NCI-H2081 (cell line): ENCODE measurements around the gene YPEL3.
A peak's percentile ranks its signal among the peaks of the same experiment; 100 is the strongest.
"Not testable (repeated sequence)": the region's sequence is repeated elsewhere in the genome, so short reads cannot be mapped to it uniquely, and the experiment has no call there.

Source experiments
- DNase-seq, 2 experiments: peaks; one replicate each; lab custom pipeline; 2025; lab: John Stamatoyannopoulos, UW

The YPEL3 gene

DNA sequence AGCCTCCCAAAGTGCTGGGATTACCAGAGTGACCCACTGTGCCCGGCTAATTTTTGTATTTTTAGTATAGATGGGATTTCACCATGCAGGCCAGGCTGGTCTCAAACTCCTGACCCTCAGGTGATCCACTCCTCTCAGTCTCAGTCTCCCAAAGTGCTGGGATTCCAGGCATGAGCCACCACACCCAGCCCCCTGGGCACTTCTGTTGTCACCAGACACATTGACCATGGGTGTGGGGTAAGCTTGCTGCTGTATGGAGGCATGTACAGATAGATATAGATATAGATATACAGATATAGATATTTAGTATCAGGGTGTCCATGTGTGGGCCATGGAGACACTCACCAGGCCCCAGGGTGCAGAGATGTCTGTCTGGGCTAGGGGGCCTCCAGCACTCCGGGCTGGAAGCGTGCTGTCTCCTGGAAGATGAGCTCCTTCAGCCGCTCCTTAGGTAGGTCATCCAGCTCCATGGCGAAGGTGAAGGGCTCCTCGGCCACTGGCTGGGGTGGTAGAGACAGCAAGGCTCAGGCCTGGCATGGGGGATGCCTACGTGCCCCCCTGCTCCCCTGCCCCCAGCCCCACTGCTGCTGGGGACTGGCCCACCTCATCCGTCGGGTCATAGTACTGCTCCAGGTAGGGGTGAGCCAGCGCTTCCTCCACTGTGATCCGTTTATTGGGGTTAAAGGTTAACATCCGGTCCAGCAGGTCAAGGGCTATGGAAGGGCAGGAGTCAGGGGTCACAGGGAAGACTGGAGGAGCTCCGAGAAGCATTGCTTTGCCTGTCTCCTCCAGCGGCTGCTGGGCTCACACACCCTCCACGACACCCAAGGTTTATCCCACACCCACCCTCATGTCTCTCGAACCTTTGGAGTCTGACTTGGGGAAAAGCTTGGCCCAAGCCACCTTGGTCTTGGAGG lies 20.5 kb upstream of the YPEL3 start:
- DNase-seq: no peak

DNA sequence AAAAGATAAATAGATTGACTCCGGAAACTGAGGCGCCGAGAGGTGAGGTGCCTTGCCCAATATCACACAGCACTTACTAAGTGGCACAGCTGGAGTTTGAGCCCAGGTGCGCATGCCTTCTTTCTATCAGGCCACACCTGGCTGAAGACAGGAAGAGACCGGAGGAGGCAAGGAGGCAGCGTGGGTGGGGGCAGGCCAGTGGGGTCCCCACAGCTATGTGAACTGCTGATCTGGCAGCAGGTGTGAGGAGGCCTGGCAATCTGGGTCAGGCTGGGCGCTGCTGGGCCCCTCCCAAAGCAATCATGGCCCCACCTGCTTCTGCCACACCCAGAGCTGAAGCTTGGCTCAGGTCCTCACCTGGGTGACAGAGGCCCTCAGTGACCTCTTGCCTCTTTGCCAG lies 19.2 kb upstream of the YPEL3 start:
- DNase-seq: no peak

DNA sequence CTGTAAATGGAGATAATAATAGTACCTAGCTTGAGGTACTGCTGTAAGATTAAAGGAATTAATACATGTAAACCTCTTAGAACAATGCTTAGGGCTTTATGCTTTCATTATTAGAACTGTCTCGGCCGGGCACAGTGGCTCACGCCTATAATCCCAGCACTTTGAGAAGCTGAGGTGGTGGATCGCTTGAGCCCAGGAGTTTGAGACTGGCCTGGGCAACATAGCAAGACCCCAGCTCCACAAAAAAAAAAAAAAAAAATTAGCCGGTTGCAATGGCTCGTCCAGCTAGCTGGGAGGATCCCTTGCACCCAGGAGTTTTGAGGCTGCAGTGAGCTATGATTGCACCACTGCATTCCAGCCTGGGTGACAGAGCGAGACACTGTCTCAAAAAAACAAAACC lies 18.8 kb upstream of the YPEL3 start:
- not testable (repeated sequence) for DNase-seq

DNA sequence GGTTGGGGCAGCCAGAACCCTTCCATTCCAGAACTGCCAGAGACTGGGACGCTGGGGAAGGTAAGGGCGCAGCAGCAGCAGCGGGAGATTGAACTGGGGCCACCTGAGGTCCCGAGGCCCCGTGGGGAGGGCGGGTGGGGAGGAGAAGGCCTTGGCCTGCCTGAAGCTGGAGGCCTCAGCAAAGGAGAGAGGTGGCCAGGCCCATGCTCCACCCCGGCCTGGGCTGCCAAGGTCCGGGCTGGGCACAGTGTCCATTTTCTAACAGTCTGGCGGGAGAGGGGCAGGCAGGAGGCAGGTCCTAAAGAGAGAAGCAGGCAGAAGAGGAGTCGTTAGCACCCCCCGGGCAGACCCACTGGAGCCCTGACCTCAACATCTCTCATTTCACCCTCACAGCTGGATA lies 18.4 kb upstream of the YPEL3 start:
- DNase-seq: no peak

DNA sequence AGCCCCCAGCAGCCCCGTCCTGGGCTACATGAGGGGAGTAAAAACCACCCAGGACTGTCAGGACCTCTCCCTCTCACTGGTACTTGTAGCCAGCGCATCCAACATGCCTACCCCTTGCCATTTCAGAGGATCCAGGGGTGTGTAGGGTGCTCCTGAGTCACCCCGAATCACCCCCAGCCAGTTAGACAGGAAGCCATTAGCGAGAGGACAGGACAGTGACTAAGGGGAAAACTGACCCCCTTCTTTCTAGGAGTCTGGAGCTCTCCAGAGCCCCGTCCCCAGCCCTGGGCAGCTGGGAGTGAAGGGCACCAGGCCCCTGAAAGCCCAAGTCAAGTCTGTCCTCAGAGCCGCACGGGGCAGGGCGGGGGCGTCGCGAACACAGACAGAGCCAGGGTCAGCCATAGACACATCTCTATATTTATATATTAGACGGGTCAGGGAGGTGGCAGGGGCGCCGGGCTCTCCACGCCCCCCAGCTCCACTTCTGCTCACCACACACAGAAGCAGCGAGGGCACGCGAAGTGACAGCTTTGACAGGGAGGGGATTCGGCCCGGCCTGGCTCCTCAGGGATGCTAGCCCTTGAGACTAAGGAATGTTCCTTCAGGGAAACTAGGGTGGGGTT lies 17.8 kb upstream of the YPEL3 start:
- DNase-seq: no peak

DNA sequence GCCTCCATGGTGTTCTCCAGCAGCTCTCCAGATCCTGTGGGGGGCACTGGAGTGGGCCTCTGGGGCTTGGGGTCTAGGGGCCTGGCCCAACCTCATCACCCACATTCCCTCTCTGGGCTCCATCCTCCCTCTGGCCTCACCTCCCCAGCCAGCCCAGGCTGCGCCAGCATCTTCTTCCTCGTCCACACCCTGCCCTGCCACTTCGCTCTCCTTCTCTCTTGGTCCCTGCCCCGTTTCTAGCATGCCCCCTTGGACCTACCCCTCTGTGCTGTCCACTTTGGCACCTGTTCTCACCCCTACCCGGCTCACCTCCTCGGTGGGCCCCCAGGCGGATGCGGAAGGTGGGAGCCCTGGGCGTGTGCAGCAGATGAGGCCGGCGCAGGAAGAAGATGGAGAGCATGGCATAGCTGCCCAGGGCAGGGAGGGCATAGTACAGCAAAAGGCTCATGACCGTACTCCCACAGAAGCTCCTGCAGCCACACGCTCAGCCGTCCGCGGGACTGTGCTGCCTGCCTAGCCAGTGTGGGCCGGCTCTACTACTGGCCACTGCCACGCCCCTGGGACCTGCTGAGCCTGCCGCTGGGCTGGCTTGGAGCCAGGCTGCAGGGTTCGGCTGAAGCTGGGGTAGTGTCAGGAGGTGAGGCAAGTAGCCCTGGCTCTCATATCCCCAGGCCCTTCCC lies 17.2 kb upstream of the YPEL3 start, which contains the start of gene GDPD3:
TSS of gene GDPD3 (minus strand) at position 507 of the 680 bp plus-strand sequence. CDS start at position 448, 59 bp downstream.
- DNase-seq: no peak

DNA sequence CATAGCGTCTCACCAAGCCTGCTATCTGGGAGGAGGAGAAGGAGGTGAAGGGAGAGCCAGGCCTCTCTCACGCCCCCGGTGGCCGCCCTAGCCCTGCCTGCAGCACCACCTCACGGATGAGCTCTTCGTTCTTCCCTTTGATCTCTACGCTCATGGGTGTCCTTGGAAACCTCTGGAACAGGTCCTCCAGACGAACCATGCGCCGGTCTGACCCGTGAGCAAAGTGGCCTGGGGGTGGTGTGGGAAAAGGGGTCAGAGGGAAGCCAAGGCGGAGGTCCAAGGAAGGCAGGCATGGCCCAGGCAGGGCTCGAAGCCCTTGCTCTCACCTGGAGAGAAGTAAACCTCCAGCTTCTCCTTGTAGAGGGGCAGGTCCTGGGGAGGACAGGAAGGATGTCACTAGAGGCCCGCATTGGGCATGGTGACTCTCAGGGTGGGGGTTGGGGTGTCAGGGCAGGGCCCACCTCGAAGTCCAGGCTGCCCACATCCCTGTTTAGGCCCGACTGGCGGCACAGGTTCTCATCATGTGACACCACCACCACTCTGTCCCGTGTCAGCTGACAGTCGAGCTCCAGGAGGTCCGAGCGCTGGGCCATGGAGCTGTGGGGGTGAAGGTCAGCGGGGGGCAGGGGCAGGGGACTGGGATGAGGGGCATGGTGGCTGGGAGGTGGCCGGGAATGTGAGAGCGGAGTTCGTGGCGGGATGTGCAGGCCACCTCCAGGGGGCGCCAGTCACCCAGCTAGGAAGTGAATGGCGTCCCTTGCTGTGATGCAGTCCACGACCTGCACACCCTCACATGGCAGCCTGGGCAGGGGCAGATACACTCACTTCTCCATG lies 16.4 kb upstream of the YPEL3 start:
- no peak for DNase-seq

DNA sequence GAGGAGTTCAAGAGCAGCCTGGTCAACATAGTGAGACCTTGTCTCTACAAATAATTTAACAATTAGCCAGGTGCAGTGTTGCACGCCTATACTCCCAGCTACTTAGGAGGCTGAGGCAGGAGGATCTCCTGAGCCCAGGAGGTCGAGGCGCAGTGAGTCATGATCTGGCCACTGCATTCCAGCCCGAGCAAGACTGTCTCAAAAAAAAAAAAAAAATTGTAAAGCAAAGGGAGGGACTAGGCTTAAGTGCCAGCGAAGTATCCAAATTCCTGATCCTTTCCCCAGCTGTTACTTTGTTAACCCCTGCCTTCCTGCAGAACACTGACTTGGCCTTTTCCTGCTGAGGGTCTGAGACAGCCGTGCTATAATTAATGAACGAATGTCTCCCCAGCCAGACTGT lies 14.6 kb upstream of the YPEL3 start:
- DNase-seq: no peak

DNA sequence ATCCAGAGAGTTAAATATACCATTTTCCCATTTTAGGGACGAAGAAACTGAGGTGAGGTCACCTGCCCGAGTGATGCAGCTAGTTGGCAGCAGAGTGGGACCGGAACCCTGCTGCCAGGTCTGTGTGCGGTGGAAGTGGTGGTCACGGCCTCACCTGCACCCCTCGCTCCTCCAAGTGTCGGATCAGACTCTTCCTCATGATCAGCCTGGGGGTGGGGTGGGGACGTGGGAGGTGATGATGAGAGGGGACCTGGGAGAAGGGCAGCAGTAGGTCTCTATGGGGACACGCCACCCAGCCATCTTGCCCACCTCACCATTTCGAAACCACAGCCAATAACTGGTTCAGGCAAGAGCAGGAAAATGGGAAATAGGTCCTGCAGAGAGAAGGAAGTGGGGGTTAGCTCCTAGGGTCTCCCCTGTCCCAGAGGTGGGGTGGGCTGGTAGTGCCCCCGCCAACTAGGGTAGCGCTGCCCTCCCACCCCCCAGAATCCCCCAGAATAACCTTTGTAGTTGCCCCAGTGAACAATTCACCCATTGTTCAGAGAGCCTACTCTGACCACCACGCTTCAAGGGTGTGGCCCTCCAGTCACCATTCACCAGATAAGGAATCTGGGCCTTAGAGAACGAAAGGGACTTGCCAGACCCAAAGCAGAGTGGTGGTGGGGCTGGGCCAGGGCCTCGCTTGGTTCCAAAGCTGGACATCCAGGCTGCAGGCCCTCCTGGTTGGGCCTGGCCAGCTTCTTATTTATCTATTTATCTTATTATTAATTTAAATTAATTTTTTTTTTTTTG lies 12.2 kb upstream of the YPEL3 start:
- no peak for DNase-seq

DNA sequence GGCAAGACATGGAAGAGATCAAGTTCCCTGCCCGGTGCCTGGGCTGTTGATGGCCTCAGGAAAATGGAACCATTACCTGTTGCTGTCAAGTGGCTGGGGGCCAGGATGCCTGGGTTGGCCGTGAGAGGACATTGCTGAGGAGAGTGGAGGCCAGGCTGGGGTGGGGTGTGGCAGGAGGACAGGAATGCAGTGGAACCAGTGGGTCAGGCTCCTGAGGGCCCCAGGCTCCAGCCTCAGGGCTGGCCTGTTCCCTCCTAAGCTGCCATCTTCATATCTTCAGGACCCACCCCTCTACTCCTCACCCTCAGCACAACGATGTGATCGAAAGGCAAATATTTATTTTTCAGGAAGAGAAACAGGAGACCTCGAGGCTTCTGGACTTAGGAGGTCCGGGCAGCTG lies 8.5 kb upstream of the YPEL3 start:
- DNase-seq: no peak

DNA sequence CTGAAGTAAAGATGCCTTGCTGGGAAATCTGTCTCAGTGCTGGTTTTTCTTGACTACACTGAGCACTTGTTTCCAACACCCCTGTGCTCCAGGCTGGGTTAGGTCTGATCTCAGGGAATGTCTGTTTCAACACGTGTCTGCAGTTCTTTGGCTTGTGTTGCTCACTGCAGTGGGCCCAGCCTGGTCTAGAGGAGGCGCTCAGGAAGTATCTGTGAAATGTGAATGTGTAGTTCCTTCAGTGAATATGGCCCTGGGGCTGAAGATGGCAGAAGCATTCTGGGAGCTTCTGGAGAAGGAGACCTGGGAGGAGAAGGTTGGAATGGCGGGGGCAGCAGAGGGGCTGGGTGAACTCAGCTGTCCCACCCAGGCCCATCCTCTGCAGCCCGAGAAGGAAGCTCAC lies 8.1 kb upstream of the YPEL3 start:
- no peak for DNase-seq

DNA sequence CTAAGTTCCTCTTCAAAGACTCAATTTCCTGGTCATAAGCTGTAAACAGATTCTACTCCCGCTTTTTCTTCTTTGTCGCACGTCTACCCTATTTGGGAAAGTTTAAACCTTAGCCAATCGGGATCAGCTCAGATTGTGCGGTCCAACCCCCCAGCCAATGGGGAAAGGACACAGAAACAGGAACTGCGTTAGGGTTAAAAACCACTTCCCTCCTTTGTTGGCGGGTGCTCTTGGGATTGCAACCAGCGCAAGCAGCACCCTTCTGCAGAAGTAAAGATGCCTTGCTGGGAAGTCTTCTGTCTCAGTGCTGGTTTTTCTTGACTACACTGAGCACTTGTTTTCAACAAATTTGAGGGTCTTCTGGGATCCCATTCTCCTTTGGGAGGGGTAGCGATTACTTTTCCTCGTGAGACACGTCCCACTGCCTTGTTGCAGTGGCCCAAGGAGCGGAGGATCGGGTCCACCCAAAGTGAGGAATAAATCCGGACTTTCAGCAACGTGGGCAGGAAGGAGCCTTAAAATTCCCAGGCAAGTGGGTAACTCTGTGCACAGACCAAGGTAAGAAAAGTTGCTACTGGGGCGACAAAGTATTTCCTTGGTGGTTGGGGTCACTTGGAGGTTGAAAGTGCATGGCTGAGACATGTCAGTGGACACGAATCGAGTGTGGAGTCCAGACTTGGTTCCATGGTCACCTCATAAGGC lies 1.0 kb upstream of the YPEL3 start:
- DNase-seq: no peak

DNA sequence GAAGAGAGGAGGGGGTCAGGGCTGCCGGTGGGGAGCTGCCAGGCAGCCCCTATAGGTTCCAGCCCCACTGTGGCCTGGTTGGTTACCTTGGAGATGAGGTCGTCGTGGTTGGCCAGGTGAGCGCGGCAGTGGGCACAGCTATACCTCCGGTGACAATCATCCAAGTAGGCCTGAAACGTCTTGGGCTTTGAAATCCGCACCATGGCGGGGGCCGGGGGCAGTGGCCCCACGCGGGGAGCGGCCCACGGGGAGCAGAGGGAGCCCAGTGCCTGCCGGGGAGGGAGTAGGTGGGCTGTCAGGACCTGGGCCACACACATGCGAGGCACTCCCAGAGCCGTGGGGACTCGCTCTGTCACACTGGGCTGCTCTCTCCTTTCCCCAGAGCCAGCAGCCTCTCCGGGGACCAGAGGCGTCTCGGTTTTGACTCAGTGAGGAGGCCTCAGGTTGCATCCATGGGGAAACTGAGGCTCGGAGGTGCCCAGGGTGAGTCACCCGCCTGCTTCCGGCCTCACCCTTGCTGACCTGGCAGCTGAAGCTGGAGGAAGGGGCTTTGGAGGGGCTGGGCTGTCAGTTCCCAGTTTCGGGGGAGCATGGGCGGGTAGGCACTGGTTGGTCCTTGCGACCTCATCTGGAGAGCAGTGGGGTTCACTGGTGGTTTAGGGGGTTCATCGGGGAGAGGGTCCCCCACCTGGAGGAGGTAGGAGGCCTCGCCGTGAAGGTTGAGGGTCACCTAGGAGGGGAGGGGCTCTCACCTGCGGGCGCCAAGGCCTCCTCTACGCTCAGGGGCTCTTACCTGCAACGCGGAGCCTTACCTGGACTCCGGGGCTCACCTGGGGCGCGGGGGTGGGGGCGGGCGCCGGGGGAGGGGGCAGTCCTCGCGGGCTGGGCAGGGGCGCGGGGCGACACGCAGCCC lies 591 bp downstream of the YPEL3 start:
- DNase-seq: no peak

DNA sequence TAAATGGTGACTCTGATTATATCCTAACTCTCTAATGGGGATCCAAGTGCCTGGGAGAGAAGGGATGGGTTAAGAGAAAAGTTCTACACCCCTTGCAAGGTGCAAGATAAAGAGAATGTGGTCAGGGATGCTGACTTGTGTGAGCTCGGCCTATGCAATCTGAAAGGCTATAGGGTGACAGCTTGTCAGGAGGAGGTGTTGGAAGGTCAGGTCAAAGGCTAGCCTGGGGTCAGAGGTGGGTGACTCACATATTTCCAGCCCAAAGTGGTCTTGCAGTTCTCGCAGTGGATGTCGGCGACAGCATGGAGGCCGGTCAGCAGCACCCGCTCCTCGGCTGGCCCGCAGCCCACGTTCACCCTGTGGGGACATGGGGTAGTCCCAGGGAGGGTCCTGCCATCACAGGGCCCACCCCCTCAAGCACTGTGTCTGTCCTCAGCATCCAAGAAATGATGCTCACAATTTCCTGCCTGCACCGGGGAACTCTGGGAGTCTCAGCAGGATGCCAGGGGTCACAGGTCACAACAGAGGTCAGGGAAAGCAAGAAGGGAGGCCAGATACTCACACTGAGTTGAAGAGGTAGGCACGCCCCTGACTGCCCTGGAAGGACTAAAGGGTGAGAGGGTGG lies 1.4 kb downstream of the YPEL3 start:
- no peak for DNase-seq

DNA sequence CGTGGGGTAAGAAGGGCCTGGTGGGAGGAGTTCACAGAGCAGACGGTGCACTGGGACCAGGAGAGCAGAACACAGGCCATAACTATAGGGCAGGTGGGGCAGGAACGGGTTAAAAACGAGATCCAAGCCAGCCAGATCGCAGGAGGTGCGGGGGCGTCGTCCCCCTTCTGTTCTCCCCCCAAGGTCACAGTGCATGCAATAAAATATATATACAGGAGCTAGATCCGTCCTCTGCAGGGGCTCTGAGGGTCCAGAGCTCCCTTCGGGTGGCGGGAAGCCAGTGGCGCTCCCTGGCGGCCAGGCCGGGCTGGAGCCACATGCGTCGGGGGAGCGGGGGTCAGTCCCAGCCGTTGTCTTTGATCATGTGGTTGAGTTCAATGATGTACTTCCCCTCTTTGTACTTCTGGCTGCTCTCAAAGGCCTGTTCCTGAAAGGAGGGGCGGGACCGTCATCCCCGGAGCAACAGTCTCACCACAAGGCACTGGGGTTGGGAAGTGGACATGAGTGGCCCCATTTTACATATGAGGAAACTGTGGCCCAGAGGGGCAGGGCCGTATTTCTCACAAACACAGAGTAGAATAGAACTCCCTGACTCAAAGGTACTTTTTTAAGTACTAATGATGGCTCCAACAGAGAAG lies 3.5 kb downstream of the YPEL3 start:
- DNase-seq: peak; percentile 46 to 73

DNA sequence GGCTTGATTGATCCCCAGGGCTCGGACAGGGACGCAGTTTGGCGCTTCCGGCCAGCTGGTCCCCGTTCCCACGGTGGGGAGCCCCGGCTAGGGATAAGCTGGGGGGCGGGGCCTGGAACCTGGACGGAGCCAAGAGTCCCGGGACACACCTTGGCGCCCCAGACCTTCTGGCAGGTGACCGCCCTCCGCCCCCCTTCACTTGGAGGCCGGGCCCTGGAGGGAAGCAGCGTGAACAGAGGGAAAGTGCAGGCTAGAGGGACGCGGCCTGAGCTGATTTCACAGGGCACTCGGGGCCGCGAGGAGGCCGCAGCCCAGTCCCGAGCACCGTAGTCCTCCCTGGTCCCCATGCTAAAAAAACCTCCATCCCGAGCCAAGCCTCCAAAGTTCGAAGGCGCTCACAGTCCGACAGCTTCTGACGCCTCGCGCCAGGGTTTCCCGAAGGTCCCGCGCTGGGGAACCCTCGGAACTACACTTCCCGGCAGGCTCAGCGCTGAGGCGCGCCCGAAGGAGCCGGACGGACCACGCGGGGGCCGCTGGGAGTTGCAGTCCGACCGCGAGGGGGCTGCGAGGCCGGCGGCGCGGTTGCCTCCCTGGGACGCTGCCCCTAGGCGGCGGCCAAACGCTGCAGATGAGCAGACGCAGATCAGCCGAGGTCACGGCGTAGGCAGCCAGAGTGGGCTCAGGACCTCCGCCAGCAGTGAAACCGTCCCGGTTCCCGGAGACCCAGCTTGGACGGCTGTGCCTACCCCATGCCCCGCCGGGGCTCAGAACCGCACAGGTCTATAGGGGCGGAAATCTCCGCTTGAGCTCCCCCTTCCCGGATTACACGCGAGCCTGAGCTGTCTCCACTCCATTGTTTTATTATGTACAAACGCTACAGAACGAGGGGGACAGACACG lies 4.3 kb downstream of the YPEL3 start, which contains the start of gene TBX6:
TSS of gene TBX6 (minus strand) at position 451 of the 899 bp plus-strand sequence. CDS start 731 bp downstream, outside the sequence.
- DNase-seq: peak; percentile 83 to 85
